Fibroblast of lung (primary cell): ENCODE data around the gene SLC35F3.

ENCODE experiments used
- EZH2 ChIP-seq: IDR thresholded peaks from 2 replicates; pipeline ENCODE4 v1.5.1; 2012; ENCODE audit warnings: low read length, control low read depth, mild to moderate bottlenecking; ENCODE audit errors: missing control alignments
- TF ChIP-seq, protein P1 (sequence below), 2 donors: IDR thresholded peaks in 1 of 2; conservative IDR thresholded peaks in 1 of 2; 1 replicate in 1 of 2; 2 replicates in 1 of 2; pipeline ENCODE4 v1.5.1; 2011 to 2012; ENCODE audit warnings: low read length in 2 of 2, control low read depth in 1 of 2, inconsistent platforms in 1 of 2, low read depth in 1 of 2, mild to moderate bottlenecking in 1 of 2

DNA sequence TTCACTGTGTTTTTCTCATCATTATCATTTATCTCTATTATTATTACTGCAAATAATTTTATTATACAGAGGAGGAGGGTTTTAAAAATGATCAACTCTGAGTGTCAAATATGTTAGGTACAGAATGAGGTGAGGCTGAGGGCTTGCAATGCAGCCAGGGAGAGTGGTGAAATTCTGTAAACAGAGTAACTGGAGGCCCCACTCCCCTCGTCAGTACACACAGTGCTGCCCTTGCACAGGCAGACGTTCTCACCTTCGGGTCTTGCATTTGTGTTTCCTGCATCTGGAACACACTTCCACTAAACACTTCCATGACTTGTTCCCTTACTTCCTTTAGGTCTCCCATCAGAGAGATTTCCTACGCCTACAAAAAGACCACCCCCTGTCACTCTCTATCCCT lies 444.5 kb downstream of the SLC35F3 start:
- TF ChIP-seq, protein P1, sequence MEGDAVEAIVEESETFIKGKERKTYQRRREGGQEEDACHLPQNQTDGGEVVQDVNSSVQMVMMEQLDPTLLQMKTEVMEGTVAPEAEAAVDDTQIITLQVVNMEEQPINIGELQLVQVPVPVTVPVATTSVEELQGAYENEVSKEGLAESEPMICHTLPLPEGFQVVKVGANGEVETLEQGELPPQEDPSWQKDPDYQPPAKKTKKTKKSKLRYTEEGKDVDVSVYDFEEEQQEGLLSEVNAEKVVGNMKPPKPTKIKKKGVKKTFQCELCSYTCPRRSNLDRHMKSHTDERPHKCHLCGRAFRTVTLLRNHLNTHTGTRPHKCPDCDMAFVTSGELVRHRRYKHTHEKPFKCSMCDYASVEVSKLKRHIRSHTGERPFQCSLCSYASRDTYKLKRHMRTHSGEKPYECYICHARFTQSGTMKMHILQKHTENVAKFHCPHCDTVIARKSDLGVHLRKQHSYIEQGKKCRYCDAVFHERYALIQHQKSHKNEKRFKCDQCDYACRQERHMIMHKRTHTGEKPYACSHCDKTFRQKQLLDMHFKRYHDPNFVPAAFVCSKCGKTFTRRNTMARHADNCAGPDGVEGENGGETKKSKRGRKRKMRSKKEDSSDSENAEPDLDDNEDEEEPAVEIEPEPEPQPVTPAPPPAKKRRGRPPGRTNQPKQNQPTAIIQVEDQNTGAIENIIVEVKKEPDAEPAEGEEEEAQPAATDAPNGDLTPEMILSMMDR (conservative IDR thresholded peaks at IDR 0.05 in 1 of 2, IDR thresholded peaks at IDR 0.05 in 1 of 2; ENCODE audit: low read depth in 1 of 2, low read length in 2 of 2): no peak
- no peak for TF ChIP-seq EZH2
